ENCODE results near the gene SPINT1. TPM values are rescaled to one million over a fixed set of nuclear protein-coding genes. Genes with fewer than 3 reads are reported as not detected.

Gene SPINT1
- total and polyA plus RNA-seq, 10 donors, result 4.8 to 25.8 (median 8.6) TPM

GRCh38 chr15:40838756-40839155 is 5.1 kb upstream of the SPINT1 start:
- Histone ChIP-seq H3K9me3 (no peaks in the 10 kb centered on the region), H3K27me3 (replicated peaks in 1 of 7) (peaks cover 0 to 11% (median 6%) of the 10 kb centered on the region in 7 donors), H3K4me3 (no peak overlapping the region), H3K36me3 (no peaks in the 10 kb centered on the region), H3K4me1 (peaks cover 0 to 8% (median 4%) of the 10 kb centered on the region in 6 donors), H3K27ac (no peak overlapping the region)
- TF ChIP-seq CTCF (IDR thresholded peaks at IDR 0.05 in 8 of 11, conservative IDR thresholded peaks at IDR 0.05 in 3 of 11), result no peak
- TF ChIP-seq POLR2AphosphoS5 (IDR thresholded peaks at IDR 0.05), result no peak
- TF ChIP-seq POLR2A (IDR thresholded peaks at IDR 0.05), result no peak
- intact Hi-C loops (cut with DNase I; ENCODE audit: low total_unique reads), result no loop called here
- peak; percentile 9 for DNase-seq
- WGBS, 5 donors, result 82 to 93% (median 88%) methylated on average over 5 of the region's 5 CpGs

- DNase-seq, result no peak
- Histone ChIP-seq H3K4me1 (peaks cover 15 to 38% (median 33%) of the 10 kb centered on the region in 6 donors), H3K4me3 (no peak overlapping the region), H3K36me3 (no peaks in the 10 kb centered on the region), H3K27me3 (replicated peaks in 1 of 7) (peaks cover 0 to 29% (median 16%) of the 10 kb centered on the region in 7 donors), H3K9me3 (no peaks in the 10 kb centered on the region), H3K27ac (no peak overlapping the region)
- no peak for TF ChIP-seq POLR2AphosphoS5 (IDR thresholded peaks at IDR 0.05)
- no peak for TF ChIP-seq CTCF (IDR thresholded peaks at IDR 0.05 in 8 of 11, conservative IDR thresholded peaks at IDR 0.05 in 3 of 11)
- no peak for TF ChIP-seq POLR2A (IDR thresholded peaks at IDR 0.05)
- WGBS, 5 donors, result 72 to 86% (median 80%) methylated on average over 2 of the region's 2 CpGs
- intact Hi-C loops (cut with DNase I; ENCODE audit: low total_unique reads), result no loop called here
These were observed 2.1 kb upstream of the SPINT1 start for GRCh38 chr15:40841741-40842140.

GRCh38 chr15:40843261-40843884 is 475 bp upstream of the SPINT1 start:
- peak; percentile 71 for DNase-seq
- 24 to 78% (median 33%) methylated on average over 13 to 34 of the region's 34 CpGs for WGBS, 5 donors
- intact Hi-C loops (cut with DNase I; ENCODE audit: low total_unique reads), result no loop called here
- TF ChIP-seq POLR2A (IDR thresholded peaks at IDR 0.05) (no peak), POLR2AphosphoS5 (IDR thresholded peaks at IDR 0.05) (no peak), CTCF (IDR thresholded peaks at IDR 0.05 in 8 of 11, conservative IDR thresholded peaks at IDR 0.05 in 3 of 11) (no peak)
- H3K27me3 ChIP-seq (replicated peaks in 1 of 7), result peaks cover 0 to 29% (median 16%) of the 10 kb centered on the region in 7 donors
- H3K9me3 ChIP-seq, result no peaks in the 10 kb centered on the region
- peaks cover 17 to 50% (median 46%) of the 10 kb centered on the region in 6 donors for H3K4me1 ChIP-seq
- H3K36me3 ChIP-seq, result no peaks in the 10 kb centered on the region
- peak overlapping the region in 2 of 8 donors; percentile 35 to 46 for H3K27ac ChIP-seq
- H3K4me3 ChIP-seq, result peak overlapping the region; percentile 66 to 96 (median 74)

- DNase-seq, result peak; percentile 86
- TF ChIP-seq CTCF (IDR thresholded peaks at IDR 0.05 in 8 of 11, conservative IDR thresholded peaks at IDR 0.05 in 3 of 11) (no peak), POLR2AphosphoS5 (IDR thresholded peaks at IDR 0.05) (no peak), POLR2A (IDR thresholded peaks at IDR 0.05) (no peak)
- Histone ChIP-seq H3K4me1 (peaks cover 17 to 50% (median 46%) of the 10 kb centered on the region in 6 donors), H3K4me3 (peak overlapping the region; percentile 66 to 96 (median 74)), H3K27me3 (replicated peaks in 1 of 7) (peaks cover 0 to 29% (median 16%) of the 10 kb centered on the region in 7 donors), H3K36me3 (no peaks in the 10 kb centered on the region), H3K9me3 (no peaks in the 10 kb centered on the region), H3K27ac (peak overlapping the region in 3 of 8 donors; percentile 15 to 46 (median 35))
- 1 to 2% (median 1%) methylated on average over 25 to 28 of the region's 28 CpGs for WGBS, 5 donors
- intact Hi-C loops (cut with DNase I; ENCODE audit: low total_unique reads), result no loop called here
These were observed 815 bp downstream of the SPINT1 start for GRCh38 chr15:40844696-40845030.
